ENCODE results near the gene EMSY.
A peak's percentile ranks its signal among the peaks of the same experiment; 100 is the strongest.
"Not testable (repeated sequence)": the region's sequence is repeated elsewhere in the genome, so short reads cannot be mapped to it uniquely, and the experiment has no call there.

The EMSY gene

GRCh38 chr11:76572181-76572875 lies 127.5 kb downstream of the EMSY start:
- not testable (repeated sequence) for DNase-seq

- peak; percentile 92 for DNase-seq
Observed at GRCh38 chr11:76574406-76574805, 129.6 kb downstream of the EMSY start.

DNA sequence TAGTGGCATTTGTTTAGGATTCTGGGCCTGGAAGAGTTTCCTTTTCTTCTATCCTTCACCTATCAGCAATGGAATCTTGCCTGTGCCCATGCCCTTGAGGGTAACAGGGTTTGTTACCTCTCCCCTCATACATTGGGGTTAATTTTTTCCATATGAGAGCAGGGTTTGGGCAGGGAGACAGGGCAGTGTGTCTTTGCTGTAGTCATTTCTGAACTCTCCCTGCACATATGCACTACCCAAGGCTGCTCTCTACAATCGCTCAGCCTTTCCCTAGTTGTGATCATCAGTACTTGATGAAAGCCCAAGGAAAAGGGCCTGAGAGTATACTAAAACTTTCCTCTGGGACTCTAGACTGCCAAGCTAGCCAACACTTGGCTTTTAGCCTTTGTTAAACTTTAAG lies 130.1 kb downstream of the EMSY start:
- no peak for DNase-seq

- DNase-seq: peak; percentile 100
Observed at GRCh38 chr11:76577226-76577920, 132.6 kb downstream of the EMSY start.

- peak; percentile 79 for DNase-seq
Observed at GRCh38 chr11:76577921-76578653, 133.3 kb downstream of the EMSY start.

GRCh38 chr11:76578654-76579055 lies 133.8 kb downstream of the EMSY start:
- DNase-seq: peak; percentile 94

DNA sequence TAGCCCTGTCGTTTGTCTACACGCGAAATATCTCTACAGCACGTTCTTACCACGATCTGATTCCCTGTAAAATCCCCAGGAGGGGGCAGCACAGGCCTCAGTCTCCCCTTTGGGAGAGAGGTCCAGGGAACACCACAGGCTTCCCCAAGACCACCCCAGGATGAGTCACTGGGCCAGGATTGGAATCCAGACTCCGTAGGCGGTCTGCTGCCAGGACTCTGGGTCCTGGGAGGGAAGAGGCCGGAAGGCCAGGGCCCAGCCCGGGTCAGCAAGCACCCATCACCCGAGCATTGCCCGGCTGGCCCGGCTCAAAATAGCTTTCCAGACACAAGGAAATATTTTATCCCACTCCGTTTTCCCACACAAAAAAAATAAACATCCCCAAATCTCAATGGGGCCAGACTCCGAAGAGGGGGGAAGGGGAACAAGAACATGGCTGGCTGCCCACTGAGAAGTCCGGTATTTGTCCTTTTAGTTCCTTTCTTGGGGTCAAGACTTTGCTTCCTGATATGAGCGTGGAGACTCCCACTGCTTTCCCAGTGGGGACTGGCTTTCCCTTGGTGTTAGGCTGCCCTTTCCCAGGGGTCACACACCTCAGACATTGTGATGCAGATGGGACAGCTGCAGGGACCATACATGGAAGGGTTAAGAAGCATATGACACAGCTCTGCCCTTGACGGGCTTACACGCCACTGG lies 134.4 kb downstream of the EMSY start:
- peak; percentile 85 for DNase-seq

GRCh38 chr11:76579752-76580151 lies 134.9 kb downstream of the EMSY start:
- DNase-seq: no peak

DNA sequence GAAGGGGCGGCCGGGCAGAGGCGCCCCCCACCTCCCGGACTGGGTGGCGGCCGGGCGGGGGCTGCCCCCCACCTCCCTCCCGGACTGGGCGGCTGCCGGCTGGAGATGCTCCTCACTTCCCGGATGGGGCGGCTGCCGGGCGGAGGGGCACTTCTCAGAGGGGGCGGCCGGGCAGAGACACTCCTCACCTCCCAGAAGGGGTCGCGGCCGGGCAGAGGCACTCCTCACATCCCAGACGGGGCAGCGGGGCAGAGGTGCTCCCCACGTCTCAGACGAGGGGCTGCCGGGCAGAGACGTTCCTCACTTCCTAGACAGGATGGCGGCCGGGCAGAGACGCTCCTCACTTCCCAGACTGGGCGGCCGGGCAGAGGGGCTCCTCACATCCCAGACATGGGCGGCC lies 137.7 kb downstream of the EMSY start:
- DNase-seq: not testable (repeated sequence)

DNA sequence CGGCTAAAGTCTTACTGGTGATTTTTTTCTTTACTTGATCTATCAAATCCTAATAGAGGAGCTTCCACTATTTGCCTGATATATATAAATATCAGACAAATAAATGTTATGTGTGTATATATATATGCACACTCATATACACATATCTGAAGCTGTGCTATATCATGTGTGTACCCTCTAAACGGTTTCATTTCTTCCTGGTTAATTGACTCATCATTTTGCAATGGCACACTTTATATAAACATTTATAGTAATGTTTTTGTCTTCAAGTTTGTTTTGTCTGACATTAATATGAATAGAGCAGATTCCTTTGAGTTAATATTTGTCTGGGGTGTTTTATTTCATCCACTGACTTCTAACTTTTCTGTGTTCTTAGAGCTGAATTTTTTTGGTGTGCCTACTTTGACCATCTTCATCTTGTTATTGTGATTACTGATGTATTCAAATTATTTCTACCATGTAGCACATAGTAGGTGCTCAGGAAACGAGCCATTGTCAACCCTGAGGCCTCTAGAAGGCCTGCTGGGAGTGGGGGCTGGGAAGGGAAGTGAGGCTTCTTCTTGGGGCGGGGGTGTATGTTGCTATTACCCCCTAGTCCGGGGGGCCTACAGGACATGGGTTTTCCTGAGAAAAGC lies 143.1 kb downstream of the EMSY start:
- no peak for DNase-seq

DNA sequence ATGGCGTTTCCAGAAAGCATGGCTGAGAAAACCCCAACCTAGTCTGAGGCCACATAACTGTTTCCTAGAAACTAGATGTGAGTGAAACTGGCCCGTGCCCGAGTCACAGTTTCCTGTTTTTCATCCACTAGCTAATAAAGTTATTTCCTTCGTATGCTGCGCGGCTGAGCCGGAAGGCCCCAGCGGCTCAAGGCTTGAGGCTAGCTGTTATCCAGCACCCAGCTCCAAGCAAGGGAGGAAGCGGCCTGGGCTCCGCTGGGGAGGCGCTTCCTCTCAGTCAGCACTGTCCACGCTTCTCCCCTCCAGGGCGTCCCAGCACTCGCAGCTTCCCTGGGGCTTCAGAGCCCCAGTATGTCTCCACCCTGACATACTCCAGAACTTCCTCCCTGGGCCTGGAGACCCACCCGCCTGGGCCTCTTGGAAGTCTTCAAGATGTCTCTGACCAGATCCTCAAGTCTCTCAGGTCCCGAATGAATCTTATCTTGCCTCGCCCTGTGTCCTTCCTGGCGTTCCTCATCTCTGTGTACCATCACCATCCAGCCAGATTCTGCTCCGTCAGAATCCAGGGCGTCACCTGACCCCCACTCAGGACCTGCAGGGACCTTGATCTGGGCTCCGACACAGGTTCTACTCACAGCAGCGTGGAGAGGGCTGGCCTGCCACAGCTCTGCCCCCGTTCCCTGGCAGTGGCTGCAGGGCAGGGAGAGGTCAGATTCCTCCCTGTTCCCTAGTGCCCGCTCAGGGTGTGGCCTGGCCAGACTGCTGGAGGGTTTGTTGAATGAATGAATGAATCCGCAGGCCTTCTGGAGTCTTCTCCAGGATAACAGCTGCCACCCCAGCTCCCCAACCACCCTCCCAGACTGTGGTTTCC lies 143.9 kb downstream of the EMSY start:
- DNase-seq: peak; percentile 81

- no peak for DNase-seq
Observed at GRCh38 chr11:76589477-76589876, 144.7 kb downstream of the EMSY start.

DNA sequence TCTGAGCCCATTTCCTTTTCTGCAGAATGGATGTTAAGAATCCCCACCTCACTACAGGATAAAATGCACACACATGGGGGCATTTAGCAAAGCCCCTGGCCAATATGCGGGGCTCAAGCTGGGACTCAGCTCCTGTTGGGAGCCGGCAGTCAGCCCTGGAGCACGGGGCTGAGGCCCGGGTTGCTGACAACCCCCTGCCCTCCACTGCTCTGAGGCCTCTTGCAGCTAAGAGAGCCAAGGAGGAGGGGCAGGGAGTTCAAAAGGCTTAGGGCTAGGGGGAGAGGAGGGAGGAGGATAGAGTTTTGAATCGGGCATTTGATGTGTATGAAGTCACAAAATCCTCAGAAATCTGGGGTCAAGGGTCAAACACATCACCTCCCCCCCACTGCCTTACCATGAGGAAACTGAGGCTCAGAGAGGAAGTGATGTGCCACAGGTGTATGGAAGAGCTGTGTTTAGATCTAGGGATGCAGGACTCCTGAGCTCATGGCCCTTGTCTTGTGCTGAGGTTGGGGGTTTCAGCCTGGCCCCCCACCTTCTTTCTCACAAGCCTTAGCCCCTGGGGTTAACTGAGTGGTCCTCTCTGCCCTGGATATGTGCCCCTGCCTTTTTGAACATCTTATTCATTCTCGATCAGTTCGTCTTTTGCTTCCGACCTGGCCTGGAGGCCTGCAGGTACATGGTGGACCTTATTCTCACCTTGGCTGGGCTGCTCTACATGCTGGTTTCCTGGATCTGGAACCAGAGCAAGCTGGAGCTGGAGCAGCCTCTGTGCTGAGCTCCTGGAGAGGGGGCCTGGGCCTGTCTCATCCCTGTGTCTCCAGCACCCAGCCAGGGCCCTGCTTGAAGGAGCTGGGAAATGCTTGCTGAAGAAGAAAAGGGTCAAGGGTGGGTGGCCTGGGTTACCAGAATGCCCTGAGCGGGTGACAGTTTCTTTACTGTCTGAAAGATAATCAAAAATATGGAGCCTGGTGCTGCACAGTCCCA lies 145.4 kb downstream of the EMSY start:
- no peak for DNase-seq

DNA sequence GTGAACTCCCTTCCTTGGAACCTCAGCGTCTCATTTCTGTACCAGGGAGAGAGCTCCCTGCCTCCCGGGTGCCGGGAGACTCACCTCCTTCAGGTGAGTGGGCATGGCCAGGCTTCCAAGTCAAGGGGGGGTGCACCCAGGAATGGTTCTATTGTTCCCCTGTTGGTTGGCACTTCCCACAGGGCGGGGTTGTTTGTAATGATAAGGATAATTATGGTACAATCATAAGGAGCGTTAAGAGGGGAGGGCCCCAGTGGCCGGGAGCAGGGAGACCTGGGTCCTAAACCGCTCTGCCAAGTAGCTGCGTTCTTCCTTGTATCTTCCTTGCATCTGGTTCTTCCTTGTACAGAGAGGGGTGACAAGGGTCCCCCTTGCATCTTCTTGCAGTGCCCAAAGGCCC lies 146.6 kb downstream of the EMSY start:
- DNase-seq: no peak

- no peak for DNase-seq
Observed at GRCh38 chr11:76592025-76592914, 147.5 kb downstream of the EMSY start.

DNA sequence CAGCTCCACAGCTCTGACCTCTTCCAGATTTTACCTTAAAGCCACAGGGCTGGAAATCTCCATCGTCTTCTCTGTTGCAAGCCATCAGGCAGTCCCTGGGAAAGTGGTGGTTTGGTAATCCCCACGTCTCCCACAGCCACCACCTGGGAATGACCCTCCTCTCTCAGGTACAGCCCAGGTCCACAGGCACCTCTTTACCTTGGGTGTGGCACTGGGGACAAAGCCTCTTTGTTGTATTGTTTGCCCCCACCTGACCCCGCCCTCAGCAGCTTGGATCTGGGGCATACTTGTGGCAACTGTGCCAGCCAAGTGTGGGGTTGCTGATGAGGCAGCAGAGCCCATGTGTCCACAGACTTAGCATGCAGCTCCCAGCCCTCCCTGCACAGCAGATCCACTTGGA lies 148.1 kb downstream of the EMSY start:
- DNase-seq: no peak

- DNase-seq: peak; percentile 8
Observed at GRCh38 chr11:76595091-76595490, 150.3 kb downstream of the EMSY start.

DNA sequence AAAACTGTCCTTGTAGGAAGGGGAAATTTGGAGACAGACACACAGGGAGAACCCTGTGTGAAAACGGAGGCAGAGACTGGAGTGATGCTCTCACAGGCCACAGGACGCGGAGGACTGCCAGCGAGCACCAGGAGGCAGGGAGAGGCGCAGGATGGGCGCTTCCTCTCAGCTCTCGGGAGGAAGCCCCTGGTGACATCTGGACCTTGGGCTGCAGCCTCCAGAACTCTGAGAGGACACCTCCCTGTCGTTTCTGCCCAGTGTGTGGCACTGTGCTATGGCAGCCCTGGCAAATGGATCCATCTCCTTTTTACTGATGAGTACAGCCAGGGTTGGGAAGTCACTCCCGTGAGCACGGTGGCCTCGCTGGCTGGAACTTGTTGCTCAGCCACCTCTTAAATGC lies 151.8 kb downstream of the EMSY start:
- peak; percentile 51 for DNase-seq

Measured in islet precursor cell (in vitro differentiated cells).